GM10847 (cell line): ENCODE data around the gene RRP7A.

Source experiments
- POLR2A ChIP-seq: IDR thresholded peaks from 2 replicates; pipeline ENCODE4 v1.6.1; 2011; ENCODE audit not compliant: insufficient read length; ENCODE audit errors: extremely low read depth

Gene RRP7A

GRCh38 chr22:42519525-42520401, at the start of gene RRP7A:
Gene RRP7A (minus strand): TSS chr22:42519796. CDS start chr22:42519786, 10 bp downstream.
- peak; percentile 87 for TF ChIP-seq POLR2A

- TF ChIP-seq POLR2A = no peak
Observed at GRCh38 chr22:42565956-42566355, 46.4 kb upstream of the RRP7A start.

- no peak for TF ChIP-seq POLR2A
Observed at GRCh38 chr22:42564699-42565098, 45.1 kb upstream of the RRP7A start.

GRCh38 chr22:42562684-42563083, 43.1 kb upstream of the RRP7A start:
- no peak for TF ChIP-seq POLR2A

GRCh38 chr22:42562279-42562678, 42.7 kb upstream of the RRP7A start:
- no peak for TF ChIP-seq POLR2A

- no peak for TF ChIP-seq POLR2A
Observed at GRCh38 chr22:42561856-42562255, 42.3 kb upstream of the RRP7A start.

- no peak for TF ChIP-seq POLR2A
Observed at GRCh38 chr22:42560781-42561180, 41.2 kb upstream of the RRP7A start.

- TF ChIP-seq POLR2A = no peak
Observed at GRCh38 chr22:42560381-42560780, 40.8 kb upstream of the RRP7A start.

- TF ChIP-seq POLR2A = peak; percentile 11
Observed at GRCh38 chr22:42553475-42554361, 34.1 kb upstream of the RRP7A start, which contains the start of gene SERHL2. Gene SERHL2 (plus strand): TSS chr22:42553956. CDS start chr22:42554021, 65 bp downstream.

- no peak for TF ChIP-seq POLR2A
Observed at GRCh38 chr22:42549331-42550060, 29.9 kb upstream of the RRP7A start.

- TF ChIP-seq POLR2A = no peak
Observed at GRCh38 chr22:42548597-42549330, 29.2 kb upstream of the RRP7A start.

GRCh38 chr22:42547562-42547961, 28.0 kb upstream of the RRP7A start:
- no peak for TF ChIP-seq POLR2A

- no peak for TF ChIP-seq POLR2A
Observed at GRCh38 chr22:42544686-42545085, 25.1 kb upstream of the RRP7A start.

- no peak for TF ChIP-seq POLR2A
Observed at GRCh38 chr22:42536166-42536565, 16.6 kb upstream of the RRP7A start.

- no peak for TF ChIP-seq POLR2A
Observed at GRCh38 chr22:42533638-42533977, 14.0 kb upstream of the RRP7A start.
